Memory B cell (primary cell): ENCODE results near the gene UFSP1.
"Not testable (repeated sequence)": the region's sequence is repeated elsewhere in the genome, so short reads cannot be mapped to it uniquely, and the experiment has no call there.

ENCODE experiments used
- ATAC-seq: fragments of 150-1000 bp; cut with Tn5 transposase; 2 replicates; pipeline ENCODE4 v1.10.0; 2021; ENCODE audit warnings: low read depth, mild to moderate bottlenecking, moderate library complexity
- DNase-seq, 2 donors: peaks; one replicate each; pipeline ENCODE4 v3.0.0; 2022; ENCODE audit warnings: low spot score in 2 of 2
- H3K27ac Mint-ChIP-seq: one replicate; pipeline ENCODE4 v1.8.0; 2022; ENCODE audit warnings: mild to moderate bottlenecking, moderate library complexity, mixed read lengths
- H3K27me3 Mint-ChIP-seq: one replicate; pipeline ENCODE4 v1.8.0; 2022; ENCODE audit warnings: mixed read lengths
- H3K36me3 Mint-ChIP-seq: one replicate; pipeline ENCODE4 v1.8.0; 2022; ENCODE audit warnings: mild to moderate bottlenecking, mixed read lengths
- H3K4me1 Mint-ChIP-seq: one replicate; pipeline ENCODE4 v1.8.0; 2022; ENCODE audit warnings: mixed read lengths
- H3K4me3 Mint-ChIP-seq: one replicate; pipeline ENCODE4 v1.8.0; 2022; ENCODE audit warnings: mild to moderate bottlenecking, moderate library complexity, mixed read lengths
- H3K9me3 Mint-ChIP-seq: one replicate; pipeline ENCODE4 v1.8.0; 2022; ENCODE audit warnings: mixed read lengths

Gene UFSP1

GRCh38 chr7:100888988-100889750, at the start of gene UFSP1:
Gene UFSP1 (minus strand): TSS chr7:100889715. CDS start chr7:100889271, 444 bp downstream.
- Mint-ChIP-seq H3K4me1 (peaks cover 34% of the 10 kb centered on the region), H3K4me3 (peak within 1 kb of the TSS; percentile 86), H3K27ac (peak within 1 kb of the TSS; percentile 10), H3K36me3 (peaks cover 35% of the 10 kb centered on the region), H3K27me3 (peaks cover 19% of the 10 kb centered on the region), H3K9me3 (no peaks in the 10 kb centered on the region)
- DNase-seq (peak in 1 of 2 donors; percentile 54), ATAC-seq (no peak)

- not testable (repeated sequence) for H3K27me3 Mint-ChIP-seq, H3K27ac Mint-ChIP-seq, ATAC-seq, DNase-seq, H3K4me1 Mint-ChIP-seq, H3K9me3 Mint-ChIP-seq, H3K4me3 Mint-ChIP-seq, H3K36me3 Mint-ChIP-seq
Observed at GRCh38 chr7:100936167-100936566, 46.7 kb upstream of the UFSP1 start.

GRCh38 chr7:100935381-100935780, 45.9 kb upstream of the UFSP1 start:
- not testable (repeated sequence) for ATAC-seq, H3K9me3 Mint-ChIP-seq, H3K36me3 Mint-ChIP-seq, H3K4me1 Mint-ChIP-seq, H3K4me3 Mint-ChIP-seq, H3K27ac Mint-ChIP-seq, H3K27me3 Mint-ChIP-seq, DNase-seq

GRCh38 chr7:100933734-100934133, 44.2 kb upstream of the UFSP1 start:
- no peak for DNase-seq

GRCh38 chr7:100929808-100930174, 40.3 kb upstream of the UFSP1 start:
- Mint-ChIP-seq H3K9me3 (peaks cover 7% of the 10 kb centered on the region), H3K27ac (no peak overlapping the region), H3K36me3 (peaks cover 3% of the 10 kb centered on the region), H3K27me3 (peaks cover 4% of the 10 kb centered on the region), H3K4me1 (peaks cover 2% of the 10 kb centered on the region), H3K4me3 (no peak overlapping the region)
- DNase-seq (no peak), ATAC-seq (no peak)

More at GRCh38 chr7:100933734-100934133, 44.2 kb upstream of the UFSP1 start:
- peaks cover 4% of the 10 kb centered on the region for H3K27me3 Mint-ChIP-seq
- H3K36me3 Mint-ChIP-seq: peaks cover 3% of the 10 kb centered on the region
- no peak overlapping the region for H3K27ac Mint-ChIP-seq
- H3K9me3 Mint-ChIP-seq: peaks cover 7% of the 10 kb centered on the region
- peaks cover 2% of the 10 kb centered on the region for H3K4me1 Mint-ChIP-seq
- H3K4me3 Mint-ChIP-seq: no peak overlapping the region
- no peak for ATAC-seq

GRCh38 chr7:100923616-100924015, 34.1 kb upstream of the UFSP1 start:
- H3K4me1 Mint-ChIP-seq, H3K36me3 Mint-ChIP-seq, ATAC-seq, DNase-seq, H3K27ac Mint-ChIP-seq, H3K4me3 Mint-ChIP-seq, H3K9me3 Mint-ChIP-seq: not testable (repeated sequence)
- peaks cover 13% of the 10 kb centered on the region for H3K27me3 Mint-ChIP-seq

GRCh38 chr7:100921039-100921438, 31.5 kb upstream of the UFSP1 start:
- no peaks in the 10 kb centered on the region for H3K36me3 Mint-ChIP-seq

GRCh38 chr7:100919779-100920437, 30.4 kb upstream of the UFSP1 start:
- not testable (repeated sequence) for H3K4me3 Mint-ChIP-seq, H3K4me1 Mint-ChIP-seq, DNase-seq, H3K36me3 Mint-ChIP-seq, H3K9me3 Mint-ChIP-seq, ATAC-seq, H3K27ac Mint-ChIP-seq
- peaks cover 20% of the 10 kb centered on the region for H3K27me3 Mint-ChIP-seq

More at GRCh38 chr7:100921039-100921438, 31.5 kb upstream of the UFSP1 start:
- no peaks in the 10 kb centered on the region for H3K9me3 Mint-ChIP-seq
- H3K4me1 Mint-ChIP-seq: no peaks in the 10 kb centered on the region
- no peak overlapping the region for H3K27ac Mint-ChIP-seq
- peaks cover 17% of the 10 kb centered on the region for H3K27me3 Mint-ChIP-seq
- DNase-seq: no peak
- no peak for ATAC-seq
- no peak overlapping the region for H3K4me3 Mint-ChIP-seq

GRCh38 chr7:100919335-100919734, 29.8 kb upstream of the UFSP1 start:
- not testable (repeated sequence) for H3K27ac Mint-ChIP-seq, H3K36me3 Mint-ChIP-seq, ATAC-seq, H3K4me3 Mint-ChIP-seq, H3K4me1 Mint-ChIP-seq, H3K9me3 Mint-ChIP-seq, DNase-seq
- peaks cover 22% of the 10 kb centered on the region for H3K27me3 Mint-ChIP-seq

GRCh38 chr7:100914879-100915447, 25.4 kb upstream of the UFSP1 start:
- Mint-ChIP-seq H3K36me3 (peaks cover 1% of the 10 kb centered on the region), H3K27ac (no peak overlapping the region), H3K4me1 (no peaks in the 10 kb centered on the region), H3K4me3 (no peak overlapping the region), H3K27me3 (peaks cover 14% of the 10 kb centered on the region), H3K9me3 (no peaks in the 10 kb centered on the region)
- DNase-seq: no peak
- no peak for ATAC-seq

- Mint-ChIP-seq H3K9me3 (no peaks in the 10 kb centered on the region), H3K36me3 (peaks cover 1% of the 10 kb centered on the region), H3K4me1 (no peaks in the 10 kb centered on the region), H3K4me3 (no peak overlapping the region), H3K27me3 (peaks cover 14% of the 10 kb centered on the region), H3K27ac (no peak overlapping the region)
- DNase-seq (no peak), ATAC-seq (no peak)
Observed at GRCh38 chr7:100914208-100914878, 24.8 kb upstream of the UFSP1 start.

GRCh38 chr7:100911484-100911883, 22.0 kb upstream of the UFSP1 start:
- Mint-ChIP-seq H3K4me3 (no peak overlapping the region), H3K4me1 (no peaks in the 10 kb centered on the region), H3K27ac (no peak overlapping the region), H3K27me3 (peaks cover 10% of the 10 kb centered on the region), H3K36me3 (peaks cover 1% of the 10 kb centered on the region), H3K9me3 (peaks cover 2% of the 10 kb centered on the region)
- no peak for DNase-seq
- no peak for ATAC-seq

- H3K36me3 Mint-ChIP-seq, H3K9me3 Mint-ChIP-seq, DNase-seq, H3K27ac Mint-ChIP-seq, H3K4me1 Mint-ChIP-seq, H3K4me3 Mint-ChIP-seq: not testable (repeated sequence)
- peaks cover 10% of the 10 kb centered on the region for H3K27me3 Mint-ChIP-seq
- peak; percentile 44 for ATAC-seq
Observed at GRCh38 chr7:100910443-100910842, 20.9 kb upstream of the UFSP1 start.

- no peak overlapping the region for H3K27ac Mint-ChIP-seq
- H3K4me1 Mint-ChIP-seq: no peaks in the 10 kb centered on the region
- ATAC-seq: no peak
- DNase-seq: no peak
- no peak overlapping the region for H3K4me3 Mint-ChIP-seq
- H3K36me3 Mint-ChIP-seq: no peaks in the 10 kb centered on the region
- no peaks in the 10 kb centered on the region for H3K27me3 Mint-ChIP-seq
- H3K9me3 Mint-ChIP-seq: peaks cover 2% of the 10 kb centered on the region
Observed at GRCh38 chr7:100908512-100908911, 19.0 kb upstream of the UFSP1 start.
